ENCODE data around the gene ANO3. TPM values are rescaled to one million over a fixed set of nuclear protein-coding genes. Genes with fewer than 3 reads are reported as not detected.

Gene ANO3
- total and polyA plus RNA-seq, 2 of the 4 experiments (the other 2 are of a cell fraction) = 0.02 to 0.18 TPM

DNA sequence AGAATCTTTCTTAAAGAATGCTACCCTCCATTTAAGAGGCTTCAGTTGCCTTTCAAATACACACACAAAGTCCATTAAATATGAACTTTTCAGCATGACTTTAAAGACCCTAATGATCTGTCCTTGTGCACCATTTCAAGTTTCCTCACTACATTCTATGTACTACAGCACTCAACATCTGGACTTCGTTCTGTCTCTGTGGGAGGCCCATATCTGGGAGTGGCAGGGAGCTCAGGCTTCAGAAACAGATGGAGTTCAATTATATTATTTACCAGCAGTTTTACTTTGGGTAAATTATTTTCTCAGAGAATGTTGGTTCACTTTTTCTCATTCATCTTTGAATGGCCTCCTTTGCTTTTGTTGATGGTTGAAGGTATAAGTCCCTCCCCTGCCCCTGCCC lies 67.4 kb downstream of the ANO3 start:
- no peaks in the 10 kb centered on the region for H3K27me3 ChIP-seq (ENCODE audit: control insufficient read depth, insufficient read depth, low read length)
- in situ Hi-C loops (cut with MboI; ENCODE audit: low sequenced_read_pairs) (no loop called here), dilution Hi-C loops (cut with HindIII; ENCODE audit: low sequenced_read_pairs, unreplicated experiment) (no loop called here), intact Hi-C loops (cut with micrococcal nuclease) (no loop called here)
- DNase-seq (no peak), ATAC-seq (ENCODE audit: low read depth) (no peak)
- H3K9me3 ChIP-seq (ENCODE audit: control insufficient read depth, insufficient read depth, low read length) = no peaks in the 10 kb centered on the region
- no peak overlapping the region for H3K14ac ChIP-seq (replicated peaks; ENCODE audit: low read depth, low read length)
- WGBS, 2 experiments (ENCODE audit: extremely low coverage in 2 of 2, insufficient read length in 1 of 2) = no CpG with 5 or more reads among the region's 1 CpG
- H2BK5ac ChIP-seq (ENCODE audit: low read depth, low read length, poor library complexity, severe bottlenecking) = no peak overlapping the region
- H3K79me1 ChIP-seq (ENCODE audit: low read depth in 1 of 2, low read length in 2 of 2) = no peaks in the 10 kb centered on the region
- no peaks in the 10 kb centered on the region for H3K36me3 ChIP-seq (ENCODE audit: control insufficient read depth, insufficient read depth, low read length)
- no peaks in the 10 kb centered on the region for H3K9me1 ChIP-seq (ENCODE audit: insufficient read depth, low read length)
- no peaks in the 10 kb centered on the region for H4K20me1 ChIP-seq (ENCODE audit: insufficient read depth, low read length)
- H4K91ac ChIP-seq (ENCODE audit: insufficient read depth, low read depth, low read length) = no peak overlapping the region
- H3K23ac ChIP-seq (ENCODE audit: low read depth, low read length) = no peak overlapping the region
- H3K4ac ChIP-seq (ENCODE audit: low read depth, low read length) = no peak overlapping the region
- no peak overlapping the region for H4K8ac ChIP-seq (ENCODE audit: low read depth in 2 of 2, low read length in 2 of 2)
- no TSS peak for BruUV-seq (replicated peaks)
- H2AK5ac ChIP-seq (ENCODE audit: low read depth, low read length) = no peak overlapping the region
- H2BK15ac ChIP-seq (ENCODE audit: low read depth, low read length) = no peak overlapping the region
- no peak overlapping the region for H3K4me3 ChIP-seq (ENCODE audit: insufficient read depth, low read depth, low read length)
- no peak overlapping the region for H3K27ac ChIP-seq (ENCODE audit: insufficient read depth, low read length)
- ChIA-PET POLR2A (ENCODE audit: unreplicated experiment) (no interaction called here), CTCF (no interaction called here)
- no peak overlapping the region for H4K5ac ChIP-seq (ENCODE audit: low read depth, low read length)
- H2BK120ac ChIP-seq (ENCODE audit: low read depth, low read length) = no peak overlapping the region
- no peak overlapping the region for H2BK20ac ChIP-seq (ENCODE audit: low read depth, low read length)
- H3K9ac ChIP-seq (ENCODE audit: low read depth, low read length) = no peak overlapping the region
- H3K4me1 ChIP-seq (ENCODE audit: control insufficient read depth, insufficient read depth, low read length) = no peaks in the 10 kb centered on the region
- no peak overlapping the region for H3K56ac ChIP-seq (ENCODE audit: extremely low read depth, insufficient read depth, low read length)
- TF ChIP-seq CEBPB (IDR thresholded peaks at IDR 0.05; ENCODE audit: low read depth, low read length) (no peak), POLR2A (IDR thresholded peaks at IDR 0.05; ENCODE audit: low read depth, low read length) (no peak), SMC3 (IDR thresholded peaks at IDR 0.05; ENCODE audit: low read depth, low read length) (no peak), NFE2L2 (IDR thresholded peaks at IDR 0.05; ENCODE audit: low read depth, low read length) (no peak), FOS (IDR thresholded peaks at IDR 0.05; ENCODE audit: low read depth, low read length) (no peak), BHLHE40 (IDR thresholded peaks at IDR 0.05; ENCODE audit: low read depth, low read length) (no peak), MAFK (IDR thresholded peaks at IDR 0.05; ENCODE audit: low read depth, low read length) (no peak), RFX5 (IDR thresholded peaks at IDR 0.05; ENCODE audit: low read depth, low read length) (no peak), CTCF (conservative IDR thresholded peaks at IDR 0.05; ENCODE audit: low read depth, low read length) (no peak), USF2 (IDR thresholded peaks at IDR 0.05; ENCODE audit: low read depth, low read length) (no peak), MXI1 (IDR thresholded peaks at IDR 0.05; ENCODE audit: borderline replicate concordance, low read depth, low read length) (no peak), MAZ (IDR thresholded peaks at IDR 0.05; ENCODE audit: borderline replicate concordance, low read depth, low read length) (no peak), CHD1 (IDR thresholded peaks at IDR 0.05; ENCODE audit: low read depth, low read length) (no peak), RCOR1 (IDR thresholded peaks at IDR 0.05; ENCODE audit: insufficient replicate concordance, low read length) (no peak), RAD21 (IDR thresholded peaks at IDR 0.05; ENCODE audit: low read length) (no peak)
- TF ChIP-seq, protein P1, sequence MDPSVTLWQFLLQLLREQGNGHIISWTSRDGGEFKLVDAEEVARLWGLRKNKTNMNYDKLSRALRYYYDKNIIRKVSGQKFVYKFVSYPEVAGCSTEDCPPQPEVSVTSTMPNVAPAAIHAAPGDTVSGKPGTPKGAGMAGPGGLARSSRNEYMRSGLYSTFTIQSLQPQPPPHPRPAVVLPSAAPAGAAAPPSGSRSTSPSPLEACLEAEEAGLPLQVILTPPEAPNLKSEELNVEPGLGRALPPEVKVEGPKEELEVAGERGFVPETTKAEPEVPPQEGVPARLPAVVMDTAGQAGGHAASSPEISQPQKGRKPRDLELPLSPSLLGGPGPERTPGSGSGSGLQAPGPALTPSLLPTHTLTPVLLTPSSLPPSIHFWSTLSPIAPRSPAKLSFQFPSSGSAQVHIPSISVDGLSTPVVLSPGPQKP (IDR thresholded peaks at IDR 0.05; ENCODE audit: borderline replicate concordance, low read depth, low read length) = no peak
- no peak overlapping the region for H2AFZ ChIP-seq (replicated peaks; ENCODE audit: low read length, poor library complexity)
- no peak overlapping the region for H3K4me2 ChIP-seq (ENCODE audit: low read depth, low read length)
- no peak overlapping the region for H3K18ac ChIP-seq (ENCODE audit: low read depth, low read length)
- H2AK9ac ChIP-seq (replicated peaks; ENCODE audit: low read depth, low read length, poor library complexity) = no peak overlapping the region
